Epithelial cell of esophagus (primary cell): ENCODE data around the gene CHMP2A.

Source experiments
- DNase-seq: peaks from one replicate; pipeline ENCODE4 v3.0.0; 2010; ENCODE audit warnings: low read depth
- H3K4me3 ChIP-seq: 2 replicates; pipeline ENCODE4 v1.5.1; 2011; ENCODE audit warnings: mild to moderate bottlenecking, low read length, control low read depth
- TF ChIP-seq, protein P1 (sequence below): IDR thresholded peaks from 2 replicates; pipeline ENCODE4 v1.5.1; 2011; ENCODE audit warnings: low read depth, mild to moderate bottlenecking, low read length, control low read depth, inconsistent platforms; ENCODE audit not compliant: insufficient read depth; ENCODE audit errors: missing control alignments

The CHMP2A gene

DNA sequence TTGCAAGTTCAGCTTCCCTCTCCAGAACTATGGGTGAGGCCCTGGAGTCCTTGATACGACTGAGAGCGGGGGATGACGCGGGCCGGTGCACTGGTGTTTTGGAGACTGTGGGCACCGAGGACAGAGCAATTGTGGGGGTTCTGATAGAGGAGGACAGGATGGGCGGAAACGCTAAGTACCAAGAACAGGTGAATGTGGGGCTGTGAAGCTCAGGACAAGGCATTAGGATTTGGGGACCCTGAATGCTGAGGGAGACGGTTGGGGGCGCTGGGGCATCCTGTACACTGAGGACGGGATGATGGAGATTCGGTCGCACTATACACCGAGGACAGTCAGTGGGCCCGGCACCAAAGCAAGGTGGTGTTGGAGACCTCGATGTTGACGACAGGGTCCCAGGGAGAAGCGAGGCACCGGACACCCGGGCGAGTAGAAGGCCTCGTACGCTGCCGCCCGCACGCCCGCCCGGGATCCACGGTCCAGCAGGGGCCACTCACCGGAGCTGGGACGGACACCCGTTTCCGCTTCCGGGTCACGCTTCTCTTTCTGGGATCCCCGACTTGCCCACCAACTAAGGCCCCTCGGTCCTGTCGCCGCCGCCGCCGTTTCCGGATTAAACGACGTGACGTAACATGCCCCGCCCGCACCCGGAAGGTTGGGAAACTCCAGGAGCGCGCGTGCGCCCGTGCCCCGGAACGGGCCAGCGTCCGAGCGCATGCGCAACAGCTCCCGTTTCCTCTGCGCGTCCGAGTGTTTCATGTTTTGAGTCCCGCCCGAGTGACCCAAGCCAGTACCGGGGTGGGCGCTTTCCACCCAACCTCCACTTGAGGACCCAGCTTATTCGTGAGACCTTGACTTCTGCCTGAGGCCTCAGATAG, at the start of gene CHMP2A:
Gene CHMP2A (minus strand): TSS at position 612 of the 875 bp plus-strand sequence. CDS start 893 bp downstream, outside the sequence.
- TF ChIP-seq, protein P1, sequence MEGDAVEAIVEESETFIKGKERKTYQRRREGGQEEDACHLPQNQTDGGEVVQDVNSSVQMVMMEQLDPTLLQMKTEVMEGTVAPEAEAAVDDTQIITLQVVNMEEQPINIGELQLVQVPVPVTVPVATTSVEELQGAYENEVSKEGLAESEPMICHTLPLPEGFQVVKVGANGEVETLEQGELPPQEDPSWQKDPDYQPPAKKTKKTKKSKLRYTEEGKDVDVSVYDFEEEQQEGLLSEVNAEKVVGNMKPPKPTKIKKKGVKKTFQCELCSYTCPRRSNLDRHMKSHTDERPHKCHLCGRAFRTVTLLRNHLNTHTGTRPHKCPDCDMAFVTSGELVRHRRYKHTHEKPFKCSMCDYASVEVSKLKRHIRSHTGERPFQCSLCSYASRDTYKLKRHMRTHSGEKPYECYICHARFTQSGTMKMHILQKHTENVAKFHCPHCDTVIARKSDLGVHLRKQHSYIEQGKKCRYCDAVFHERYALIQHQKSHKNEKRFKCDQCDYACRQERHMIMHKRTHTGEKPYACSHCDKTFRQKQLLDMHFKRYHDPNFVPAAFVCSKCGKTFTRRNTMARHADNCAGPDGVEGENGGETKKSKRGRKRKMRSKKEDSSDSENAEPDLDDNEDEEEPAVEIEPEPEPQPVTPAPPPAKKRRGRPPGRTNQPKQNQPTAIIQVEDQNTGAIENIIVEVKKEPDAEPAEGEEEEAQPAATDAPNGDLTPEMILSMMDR, result no peak
- DNase-seq, result peak; percentile 95
- peak within 1 kb of the TSS; percentile 94 for H3K4me3 ChIP-seq

DNA sequence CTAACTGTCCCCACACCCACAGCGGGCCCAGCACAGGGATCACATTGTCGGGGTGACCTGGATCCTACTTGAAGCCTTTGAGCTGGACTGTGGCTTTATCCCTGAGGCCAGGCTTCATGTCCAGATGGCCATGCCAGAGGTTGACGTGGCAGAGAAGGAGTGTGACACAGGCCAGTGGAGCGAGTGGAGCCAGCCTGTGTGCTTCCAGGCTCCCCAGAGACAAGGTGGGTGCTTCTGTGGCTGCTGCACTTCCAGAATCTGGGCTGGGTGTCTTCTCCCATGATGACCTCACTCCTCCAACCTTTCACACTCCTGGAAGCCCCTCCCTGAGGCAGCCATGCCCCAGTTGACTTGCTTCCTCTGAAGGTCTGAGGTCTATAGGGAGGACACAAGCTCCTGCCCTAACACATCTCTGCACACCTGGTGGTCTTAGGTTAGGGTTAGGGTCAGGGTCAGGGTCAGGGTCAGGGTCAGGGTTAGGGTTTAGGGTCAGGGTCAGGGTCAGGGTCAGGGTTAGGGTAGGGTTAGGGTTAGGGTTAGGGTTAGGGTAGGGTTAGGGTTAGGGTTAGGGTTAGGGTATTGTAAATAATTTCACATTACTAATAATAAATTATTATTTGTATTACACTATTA, 31.3 kb upstream of the CHMP2A start:
- TF ChIP-seq, protein P1, result no peak
- no peak for DNase-seq
- no peak overlapping the region for H3K4me3 ChIP-seq

DNA sequence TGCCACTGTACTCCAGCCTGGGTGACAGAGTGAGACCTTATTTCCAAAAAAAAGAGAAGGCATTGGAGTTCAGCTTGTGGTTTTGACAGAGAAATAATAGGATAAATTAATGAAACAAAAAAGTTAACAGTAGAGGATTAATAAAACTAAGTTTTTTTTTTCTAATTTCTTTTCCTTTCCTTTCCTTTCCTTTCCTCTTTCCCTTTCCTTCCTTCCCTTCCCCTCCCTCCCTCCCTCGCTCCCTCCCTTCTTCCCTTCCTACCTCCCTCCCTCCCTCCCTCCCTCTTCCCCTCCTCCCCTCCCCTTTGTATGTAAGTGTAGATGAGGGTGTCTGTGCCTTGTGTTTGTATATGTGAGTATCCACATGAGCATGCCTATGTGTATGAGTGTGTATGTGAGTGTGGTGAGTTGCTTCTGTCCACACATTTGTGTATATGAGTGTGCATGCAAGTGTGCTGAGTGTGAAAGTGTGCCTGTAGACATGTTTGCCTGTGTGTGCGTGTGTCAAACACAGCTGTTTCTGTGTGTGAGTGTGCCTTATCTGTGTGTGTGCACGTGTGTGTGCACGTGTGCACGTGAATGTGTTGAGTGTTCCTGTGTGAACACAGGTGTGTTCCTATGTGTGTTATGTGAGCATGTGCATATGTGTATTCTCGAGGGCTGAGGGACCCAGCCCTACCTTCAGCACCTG, 30.7 kb upstream of the CHMP2A start:
- DNase-seq, result no peak
- TF ChIP-seq, protein P1, result no peak
- no peak overlapping the region for H3K4me3 ChIP-seq

DNA sequence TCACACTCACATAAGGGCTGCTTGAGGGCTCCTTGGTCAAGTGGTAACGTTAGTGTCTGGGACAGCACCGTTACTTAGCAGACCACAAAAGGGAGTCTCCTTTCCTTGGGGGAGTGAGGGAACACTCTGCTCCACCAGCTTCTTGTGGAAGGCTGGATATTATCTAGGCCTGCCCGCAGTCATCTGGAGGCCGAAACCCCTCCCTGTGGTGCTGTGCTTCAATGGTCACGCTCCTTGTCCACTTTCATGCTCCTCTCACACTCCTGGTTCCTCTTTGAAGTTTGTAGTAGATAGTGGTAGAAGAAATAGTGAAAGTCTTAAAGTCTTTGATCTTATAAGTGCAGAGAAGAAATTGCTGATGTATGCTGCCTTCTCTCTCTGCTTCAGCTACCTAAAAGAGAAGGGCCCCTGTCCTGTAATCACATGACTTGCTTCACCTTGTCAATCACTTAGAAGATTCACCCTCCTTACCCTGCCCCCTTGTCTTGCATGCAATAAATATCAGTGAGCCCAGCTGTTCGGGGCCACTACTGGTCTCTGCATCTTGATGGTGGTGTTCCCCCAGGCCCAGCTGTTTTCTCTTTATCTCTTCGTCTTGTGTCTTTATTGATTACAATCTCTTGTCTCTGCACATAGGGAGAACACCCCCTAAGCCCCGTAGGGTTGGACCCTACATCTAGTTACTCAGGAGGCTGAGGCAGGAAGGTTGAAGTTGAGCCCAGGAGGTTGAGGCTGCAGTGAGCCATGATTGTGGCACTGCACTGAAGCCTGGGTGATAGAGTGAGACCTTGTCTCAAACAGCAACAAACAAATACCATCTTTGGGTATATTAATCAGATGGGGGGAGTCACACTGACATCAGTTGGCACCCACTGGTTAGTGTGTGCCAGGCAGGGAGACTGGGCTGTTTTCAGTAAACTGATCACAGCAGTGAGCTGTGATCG, 29.9 kb upstream of the CHMP2A start:
- DNase-seq, result no peak
- no peak overlapping the region for H3K4me3 ChIP-seq
- TF ChIP-seq, protein P1, result no peak

DNA sequence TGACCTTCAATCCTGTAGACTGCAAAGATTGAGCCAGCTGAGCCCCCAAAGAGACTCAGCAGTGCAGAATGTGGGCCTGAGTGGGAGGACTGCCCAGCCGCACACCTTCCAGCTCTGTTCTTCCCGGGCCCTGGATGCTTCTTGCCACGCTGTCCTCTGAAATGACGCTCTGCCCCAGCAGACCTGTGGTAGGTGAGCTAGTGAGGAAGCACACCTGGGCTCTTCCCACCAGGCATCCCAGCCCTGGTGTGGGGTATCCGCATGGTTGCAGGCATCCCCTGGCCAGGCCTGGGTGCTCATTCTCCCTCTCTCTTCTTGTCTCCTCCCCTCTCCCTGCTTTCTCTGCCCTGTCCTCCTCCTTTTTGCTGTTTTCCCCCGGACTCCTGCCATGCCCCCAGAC, 28.1 kb upstream of the CHMP2A start:
- DNase-seq, result no peak
- no peak overlapping the region for H3K4me3 ChIP-seq
- TF ChIP-seq, protein P1, result no peak
